Measurements from ENCODE around the gene WRNIP1.

WRNIP1 gene

GRCh38 chr6:2809015-2809414 is 43.8 kb downstream of the WRNIP1 start:
- DNase-seq = no peak

GRCh38 chr6:2810092-2810671 is 45.0 kb downstream of the WRNIP1 start:
- DNase-seq = no peak

- no peak for DNase-seq
Observed at GRCh38 chr6:2812695-2813094, 47.5 kb downstream of the WRNIP1 start.

GRCh38 chr6:2816158-2816557 is 51.0 kb downstream of the WRNIP1 start:
- no peak for DNase-seq

- DNase-seq = no peak
Observed at GRCh38 chr6:2817903-2818443, 52.8 kb downstream of the WRNIP1 start.

GRCh38 chr6:2818593-2818992 is 53.4 kb downstream of the WRNIP1 start:
- DNase-seq = peak; percentile 39

- no peak for DNase-seq
Observed at GRCh38 chr6:2819115-2819514, 53.9 kb downstream of the WRNIP1 start.

- peak; percentile 70 for DNase-seq
Observed at GRCh38 chr6:2819978-2820377, 54.8 kb downstream of the WRNIP1 start.

- DNase-seq = no peak
Observed at GRCh38 chr6:2820415-2820814, 55.2 kb downstream of the WRNIP1 start.

- DNase-seq = no peak
Observed at GRCh38 chr6:2821554-2821953, 56.4 kb downstream of the WRNIP1 start.

- DNase-seq = no peak
Observed at GRCh38 chr6:2823104-2823850, 58.1 kb downstream of the WRNIP1 start.

- DNase-seq = no peak
Observed at GRCh38 chr6:2826131-2826530, 60.9 kb downstream of the WRNIP1 start.

GRCh38 chr6:2827142-2827541 is 61.9 kb downstream of the WRNIP1 start:
- DNase-seq = no peak

GRCh38 chr6:2828629-2829028 is 63.4 kb downstream of the WRNIP1 start:
- no peak for DNase-seq

- DNase-seq = no peak
Observed at GRCh38 chr6:2829253-2829652, 64.1 kb downstream of the WRNIP1 start.

- no peak for DNase-seq
Observed at GRCh38 chr6:2830183-2830582, 65.0 kb downstream of the WRNIP1 start.

GRCh38 chr6:2831392-2831791 is 66.2 kb downstream of the WRNIP1 start:
- DNase-seq = no peak

- DNase-seq = no peak
Observed at GRCh38 chr6:2834262-2834661, 69.1 kb downstream of the WRNIP1 start.
